SKM-1 (cell line): ENCODE results near the gene STK4.
"Not testable (repeated sequence)": the region's sequence is repeated elsewhere in the genome, so short reads cannot be mapped to it uniquely, and the experiment has no call there.

Source experiments
- DNase-seq: peaks from one replicate; lab custom pipeline; 2025; ENCODE audit not compliant: unreplicated experiment; lab: John Stamatoyannopoulos, UW

Gene STK4

DNA sequence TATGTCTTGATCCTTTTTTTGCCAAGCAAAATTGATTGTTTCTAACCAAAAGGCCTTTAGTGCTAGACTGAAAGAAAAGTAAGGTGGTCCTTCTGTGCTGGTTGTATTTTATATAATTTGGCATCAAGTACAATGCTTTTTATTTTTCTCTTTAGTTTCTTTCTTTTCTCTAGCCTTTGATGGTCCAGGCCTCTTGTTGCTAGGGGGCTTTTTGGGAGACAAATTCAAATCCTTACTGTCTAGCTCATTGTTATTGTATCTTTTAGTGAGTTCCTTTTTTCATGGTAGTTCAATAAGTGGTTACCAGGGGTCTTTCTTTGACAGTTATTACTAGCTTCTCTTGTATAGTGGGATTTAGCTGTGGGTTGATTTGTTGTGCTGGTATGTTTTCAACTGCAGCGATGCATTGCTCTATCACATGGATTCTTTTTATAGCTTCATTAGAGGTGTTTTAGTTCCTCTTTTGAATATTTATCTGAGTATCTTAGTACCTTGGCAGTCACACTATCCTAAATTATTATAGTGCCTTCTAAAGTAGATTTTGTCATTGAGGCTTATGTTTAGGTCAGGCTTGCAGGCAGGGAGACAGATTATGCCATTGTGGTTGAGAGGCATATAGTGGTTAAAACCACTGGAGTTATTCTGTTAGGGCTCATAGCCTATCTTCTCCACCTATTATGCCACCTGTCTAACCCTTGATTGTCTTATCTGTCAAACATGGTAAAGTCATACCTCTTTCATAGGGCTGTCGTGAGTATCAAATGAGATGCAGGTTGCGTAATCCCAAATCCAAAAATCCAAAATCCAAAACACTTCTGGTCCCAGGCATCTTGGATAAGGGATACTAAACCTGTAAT, 85.1 kb downstream of the STK4 start:
- no peak for DNase-seq

DNA sequence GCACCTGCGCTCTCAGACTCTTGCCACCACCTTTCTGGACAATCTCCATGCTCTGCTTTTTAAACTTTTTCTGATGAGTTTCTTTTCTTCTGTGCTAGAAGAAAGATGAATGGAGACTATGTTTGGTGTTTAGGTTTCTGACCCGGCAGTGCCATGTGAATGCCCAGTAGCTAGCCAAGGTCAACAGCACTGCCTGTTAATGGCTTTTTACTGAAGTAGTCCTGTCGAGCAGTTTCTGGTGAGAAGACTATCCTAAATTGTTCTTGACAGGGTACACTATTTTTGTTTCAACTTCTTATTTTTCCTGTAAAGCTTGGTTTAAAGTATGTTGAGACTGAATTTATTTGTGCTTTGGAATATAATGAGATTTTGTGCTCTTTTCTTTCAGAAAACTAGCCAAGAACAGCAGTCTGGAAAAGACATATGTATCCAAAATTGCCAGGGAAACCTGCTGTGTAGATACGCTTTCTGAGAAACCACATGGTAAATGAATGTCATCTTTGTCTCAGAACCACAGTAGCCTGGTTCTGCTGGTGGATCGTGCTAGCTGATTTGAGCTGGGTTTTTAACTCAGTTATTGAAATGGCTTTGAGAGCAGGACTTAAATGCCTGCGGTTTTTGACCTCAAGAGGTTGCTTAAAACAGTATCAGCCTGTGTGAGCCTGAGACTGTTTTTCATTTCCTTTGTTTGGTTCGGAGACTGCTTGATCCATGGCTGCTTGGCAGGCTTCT, 86.6 kb downstream of the STK4 start:
- DNase-seq, result no peak

DNA sequence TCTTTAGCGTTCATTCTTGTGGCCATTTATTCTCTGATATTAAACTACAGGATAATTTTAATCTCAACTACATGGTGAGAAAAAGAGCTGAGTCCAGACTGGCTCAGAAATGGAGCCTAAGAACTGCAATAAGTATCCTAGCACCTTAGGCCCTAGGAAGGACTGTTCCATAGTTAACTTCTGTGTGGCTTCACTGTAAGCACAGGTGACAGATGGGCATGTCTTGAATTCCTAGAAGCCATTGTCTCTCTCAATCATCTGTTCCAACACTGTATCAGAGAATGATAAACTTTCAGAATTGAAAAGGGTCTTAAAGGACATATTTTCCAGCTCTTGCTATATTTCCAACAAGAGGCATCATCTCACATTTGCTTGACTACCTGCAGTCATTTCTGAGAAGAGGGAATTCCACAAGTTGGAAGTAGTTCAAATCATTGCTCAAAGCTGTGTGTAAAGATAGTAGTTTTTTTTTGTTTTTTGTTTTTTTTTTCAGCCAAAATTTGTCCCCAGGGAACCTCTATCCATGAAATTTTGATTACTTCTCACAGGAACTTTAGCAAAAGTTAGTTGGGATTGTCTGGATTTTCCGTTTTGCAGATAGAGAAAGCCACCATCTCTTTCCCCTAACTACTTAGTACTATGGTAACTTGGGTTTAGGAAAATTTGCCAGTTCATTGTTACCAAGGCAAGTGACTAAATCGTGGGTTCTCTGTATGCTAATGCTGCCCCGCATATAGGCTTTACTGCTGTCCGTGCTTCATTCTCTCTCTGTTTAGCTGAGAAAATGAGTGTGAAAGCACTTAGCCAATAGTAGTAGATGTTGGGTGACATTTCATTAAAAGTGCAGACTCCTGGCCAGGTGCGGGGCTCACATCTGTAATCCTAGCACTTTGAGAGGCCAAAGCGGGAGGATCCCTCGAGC, 87.4 kb downstream of the STK4 start:
- DNase-seq, result no peak

DNA sequence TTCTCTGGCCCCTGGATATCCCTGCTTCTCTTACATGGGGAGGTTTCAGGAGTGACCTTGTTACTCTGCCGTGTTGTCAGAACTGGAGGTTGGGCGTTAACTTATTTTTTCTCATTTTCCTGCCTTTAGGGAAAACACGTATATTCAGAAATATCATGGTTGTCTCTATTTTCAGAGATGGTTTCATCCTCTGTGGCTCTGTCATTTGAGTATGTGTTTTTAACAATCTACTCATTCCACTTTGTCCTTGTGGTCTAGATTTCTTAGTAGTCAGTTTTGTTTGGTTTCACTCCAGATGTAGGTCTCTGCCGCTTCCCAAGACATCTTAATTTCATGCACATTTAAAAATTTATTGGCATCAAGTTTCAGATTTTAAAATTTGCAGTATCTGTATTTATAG, 88.7 kb downstream of the STK4 start:
- no peak for DNase-seq

DNA sequence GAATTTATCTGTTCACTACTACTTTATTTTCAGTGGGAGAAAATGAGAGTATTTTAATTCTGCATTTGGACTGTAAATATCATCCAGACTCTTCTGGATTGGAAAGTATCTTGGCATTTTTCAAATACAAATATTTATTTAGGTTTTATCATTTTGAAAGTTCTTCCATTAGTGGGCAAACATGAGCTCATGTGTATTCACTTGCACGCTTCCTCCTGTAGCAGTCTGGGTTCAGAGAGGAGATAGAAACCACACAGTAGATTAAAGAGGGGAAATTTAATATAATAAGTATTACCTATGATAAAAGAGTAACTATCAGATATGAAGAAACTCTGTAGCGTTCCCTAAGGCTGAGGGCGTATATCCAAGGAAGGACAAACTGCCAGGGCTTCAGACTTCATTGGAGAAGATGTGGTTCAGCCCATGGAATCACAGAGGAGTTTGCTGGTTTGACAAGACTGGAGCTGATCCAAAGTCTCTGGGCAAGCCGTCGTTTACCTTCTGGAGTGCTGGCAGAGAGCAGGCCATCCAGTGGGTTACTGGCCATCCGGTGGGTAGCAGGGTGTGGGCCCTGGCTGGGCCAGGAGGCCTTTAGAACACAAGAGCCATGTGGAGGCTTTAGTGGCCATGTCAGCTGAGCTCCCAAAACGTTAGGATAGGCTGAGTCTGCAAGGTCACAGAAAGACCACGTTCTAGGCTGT, 90.3 kb downstream of the STK4 start:
- no peak for DNase-seq

DNA sequence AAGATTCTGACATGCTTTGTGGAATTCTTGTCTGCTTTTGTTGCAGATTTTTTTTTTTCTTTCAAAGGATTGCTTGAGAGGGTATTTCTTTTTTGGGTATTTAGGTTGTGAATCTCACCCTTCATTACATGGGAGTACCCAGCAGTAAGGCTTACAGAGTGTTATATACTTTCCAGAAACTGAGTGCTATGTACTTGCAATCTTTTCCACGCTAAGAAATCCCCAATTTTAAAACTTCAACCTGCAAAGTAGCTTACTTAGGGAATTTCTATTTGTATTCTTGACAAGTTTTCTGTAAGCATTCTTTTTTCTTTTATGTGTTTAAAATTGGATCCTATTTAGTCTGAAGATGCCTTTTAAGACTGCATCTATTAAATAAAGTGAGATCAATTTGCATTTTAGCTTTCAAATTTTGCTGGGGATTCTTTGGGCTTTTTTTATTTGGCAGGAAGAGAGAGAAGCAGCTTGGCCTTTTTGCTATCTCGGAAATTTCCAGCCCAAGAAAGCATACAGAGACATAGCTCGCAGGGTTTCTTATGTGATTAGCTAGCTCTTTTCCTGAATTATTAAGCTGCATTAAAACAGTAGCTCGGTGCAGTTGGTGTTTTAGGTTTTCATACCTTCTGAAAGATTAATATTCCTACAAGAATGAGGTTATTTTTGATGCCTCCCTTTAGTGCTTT, 92.0 kb downstream of the STK4 start:
- no peak for DNase-seq

DNA sequence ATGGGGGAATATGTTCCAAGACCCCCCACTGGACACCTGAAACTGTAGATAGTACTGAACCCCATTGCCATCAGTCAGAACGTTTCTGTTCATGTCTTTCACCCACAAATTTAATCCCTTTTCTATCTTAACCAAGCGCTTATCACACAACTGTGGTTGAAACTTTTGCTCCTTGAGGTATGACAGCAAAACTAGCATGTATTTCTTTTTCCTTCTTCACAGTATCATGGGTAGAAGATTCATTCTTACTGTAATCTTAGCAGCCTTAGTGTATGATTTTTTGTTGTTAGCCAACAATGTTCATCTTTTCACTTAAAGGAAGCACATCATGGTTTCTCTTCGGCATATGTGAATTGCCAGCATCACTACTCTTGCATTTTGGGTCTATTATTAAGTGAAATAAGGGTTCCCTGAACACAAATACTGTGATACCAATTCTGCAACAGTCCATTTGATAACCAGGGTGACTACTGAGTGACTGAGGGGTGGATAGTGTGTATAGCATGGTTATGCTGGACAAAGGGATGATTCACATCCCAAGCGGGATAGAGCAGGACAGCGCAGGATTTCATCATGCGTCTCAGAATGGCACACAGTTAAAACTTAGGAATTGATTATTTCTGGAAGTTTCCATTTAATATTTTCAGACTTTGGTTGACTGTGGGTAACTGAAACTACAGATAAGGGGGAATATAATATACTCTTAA, 92.9 kb downstream of the STK4 start:
- DNase-seq, result no peak

DNA sequence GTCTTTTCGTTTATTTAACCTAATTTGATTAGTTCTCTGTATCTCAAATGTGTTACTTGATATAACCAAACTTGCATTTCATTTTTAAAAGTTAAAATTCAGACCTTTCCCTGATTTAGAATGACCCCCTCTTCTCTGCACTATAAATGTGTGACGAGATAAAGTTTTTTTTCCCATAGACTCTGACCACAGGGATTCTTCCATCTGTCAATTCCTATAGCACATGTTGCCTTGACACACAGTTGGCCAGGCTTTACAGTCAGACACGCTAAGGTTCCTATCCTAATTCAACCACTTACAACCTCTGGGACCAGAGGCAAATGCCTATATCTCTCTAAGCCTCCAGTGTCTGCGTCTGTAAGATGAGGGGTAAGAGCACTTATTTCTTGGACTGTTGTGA, 94.0 kb downstream of the STK4 start:
- DNase-seq, result no peak

DNA sequence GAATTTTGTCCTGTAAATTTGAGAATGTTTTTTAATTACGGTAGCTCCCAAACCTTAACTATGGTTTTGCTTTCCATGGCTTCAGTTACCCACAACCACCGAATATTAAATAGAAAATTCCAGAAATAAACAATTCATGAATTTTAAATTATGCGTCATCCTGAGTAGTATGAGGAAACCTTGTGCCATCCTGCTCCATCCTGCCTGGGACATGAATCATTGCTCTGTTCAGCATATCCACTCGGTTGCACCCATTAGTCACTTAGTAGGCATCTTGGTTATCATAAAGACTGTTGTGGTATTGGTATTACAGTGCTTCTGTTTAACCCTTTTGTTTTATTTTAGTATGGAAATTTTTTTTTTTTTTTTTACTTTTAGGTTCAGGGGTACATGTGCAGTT, 94.9 kb downstream of the STK4 start:
- no peak for DNase-seq

DNA sequence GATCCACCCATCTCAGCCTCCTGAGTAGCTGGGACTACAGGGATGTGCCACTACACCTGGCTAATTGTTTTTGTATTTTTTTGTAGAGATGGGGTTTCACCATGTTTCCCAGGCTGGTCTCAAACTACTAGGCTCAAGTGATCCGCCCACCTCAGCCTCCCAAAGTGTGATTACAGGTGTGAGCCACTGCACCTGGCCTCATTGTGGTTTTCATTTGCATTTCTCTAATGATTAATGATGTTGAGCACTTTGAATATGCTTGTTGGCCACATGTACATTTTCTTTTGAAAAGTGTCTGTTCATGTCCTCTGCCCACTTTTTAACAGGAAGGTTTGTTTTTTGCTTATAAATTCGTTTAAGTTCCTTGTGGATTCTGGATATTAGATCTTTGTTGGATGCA, 96.8 kb downstream of the STK4 start:
- not testable (repeated sequence) for DNase-seq

DNA sequence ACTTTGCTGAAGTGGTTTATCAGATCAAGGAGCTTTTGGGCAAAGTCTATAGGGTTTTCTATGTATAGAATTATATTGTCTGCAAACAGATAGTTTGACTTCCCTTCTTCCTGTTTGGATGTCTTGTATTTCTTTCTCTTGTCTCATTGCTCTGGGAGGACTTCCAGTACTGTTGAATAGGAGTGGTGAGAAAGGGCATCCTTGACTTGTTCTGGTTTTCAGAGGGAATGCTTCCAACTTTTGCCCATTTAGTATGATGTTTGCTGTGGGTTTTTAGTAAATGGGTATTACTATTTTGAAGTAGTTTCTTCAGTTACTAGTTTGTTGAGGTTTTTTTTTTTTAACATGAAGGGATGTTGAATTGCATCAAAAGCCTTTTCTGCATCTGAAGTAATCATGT, 98.5 kb downstream of the STK4 start:
- DNase-seq, result no peak

DNA sequence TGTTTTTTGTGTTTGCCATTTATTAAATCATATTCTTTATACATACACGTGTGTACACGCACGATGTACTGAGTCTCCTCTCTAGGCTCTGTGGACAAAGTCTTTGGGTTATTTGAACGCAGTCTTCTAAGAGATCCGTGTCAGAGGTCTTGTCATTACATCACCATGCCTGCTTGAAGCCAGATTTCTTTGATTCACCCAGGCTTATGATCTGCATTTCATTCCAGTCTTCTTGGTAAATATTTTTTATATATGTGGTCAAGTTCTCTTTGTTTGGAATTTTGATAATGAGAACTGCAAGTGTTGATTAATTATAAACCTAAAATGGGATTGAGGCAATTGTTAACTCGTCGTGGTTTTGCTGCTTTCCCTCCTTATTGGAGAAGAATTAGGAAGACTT, 100.1 kb downstream of the STK4 start:
- no peak for DNase-seq

DNA sequence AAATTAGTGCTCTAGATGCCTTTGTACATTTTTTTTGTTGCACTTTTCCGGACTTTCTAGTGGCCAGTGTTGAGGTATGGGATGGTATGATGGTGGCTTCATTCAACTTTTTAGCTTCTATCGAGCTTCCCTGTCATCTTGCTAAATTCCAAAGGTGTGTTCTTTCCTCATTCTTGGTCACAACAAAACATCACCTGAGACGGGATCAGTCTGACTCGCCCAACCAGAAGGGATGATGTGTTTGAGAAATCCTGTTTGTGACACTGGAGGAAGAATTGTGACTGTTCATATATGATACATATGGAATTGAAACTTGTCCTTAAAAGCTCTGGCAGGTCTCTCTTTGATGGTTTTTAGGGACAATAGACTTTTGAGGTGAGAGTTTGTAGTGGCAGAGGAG, 100.8 kb downstream of the STK4 start:
- DNase-seq, result no peak

DNA sequence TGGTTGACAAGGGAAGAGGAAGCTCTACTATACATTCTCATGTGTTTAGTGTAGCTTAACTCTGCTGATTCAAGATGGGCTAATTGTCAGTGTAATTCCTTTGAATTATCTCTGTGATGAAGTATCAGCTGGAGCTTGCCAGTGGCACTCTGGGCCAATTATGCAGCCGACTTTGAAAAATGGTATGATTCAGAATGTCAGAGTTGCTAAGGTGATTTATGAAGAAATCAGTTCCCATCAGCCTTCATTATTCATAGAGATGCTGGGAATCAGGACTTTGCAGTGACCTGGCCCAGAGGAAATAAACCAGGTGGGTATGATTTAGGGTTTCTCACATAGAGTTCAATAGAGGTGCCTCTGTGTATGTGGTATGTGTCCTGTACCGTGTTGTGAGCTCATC, 101.2 kb downstream of the STK4 start:
- DNase-seq, result no peak

DNA sequence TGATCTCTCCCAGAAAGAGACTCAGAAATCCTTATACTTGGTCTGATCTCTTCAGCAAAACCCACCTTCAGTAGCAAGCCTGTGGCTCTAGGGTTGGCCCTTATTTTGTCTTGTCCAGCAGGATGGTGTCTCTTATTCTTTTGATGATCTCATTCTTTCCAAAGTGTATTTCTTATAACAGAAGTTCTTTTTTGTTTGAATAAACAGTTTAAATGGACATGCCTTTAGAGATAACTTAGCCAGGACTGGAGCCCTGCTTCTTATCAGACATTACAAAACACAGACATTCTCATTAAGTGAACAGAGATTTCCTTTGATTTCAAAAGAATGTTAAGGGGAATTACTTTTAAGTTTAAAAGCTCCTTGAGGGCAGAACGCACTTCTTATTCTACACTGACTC, 102.9 kb downstream of the STK4 start:
- no peak for DNase-seq

DNA sequence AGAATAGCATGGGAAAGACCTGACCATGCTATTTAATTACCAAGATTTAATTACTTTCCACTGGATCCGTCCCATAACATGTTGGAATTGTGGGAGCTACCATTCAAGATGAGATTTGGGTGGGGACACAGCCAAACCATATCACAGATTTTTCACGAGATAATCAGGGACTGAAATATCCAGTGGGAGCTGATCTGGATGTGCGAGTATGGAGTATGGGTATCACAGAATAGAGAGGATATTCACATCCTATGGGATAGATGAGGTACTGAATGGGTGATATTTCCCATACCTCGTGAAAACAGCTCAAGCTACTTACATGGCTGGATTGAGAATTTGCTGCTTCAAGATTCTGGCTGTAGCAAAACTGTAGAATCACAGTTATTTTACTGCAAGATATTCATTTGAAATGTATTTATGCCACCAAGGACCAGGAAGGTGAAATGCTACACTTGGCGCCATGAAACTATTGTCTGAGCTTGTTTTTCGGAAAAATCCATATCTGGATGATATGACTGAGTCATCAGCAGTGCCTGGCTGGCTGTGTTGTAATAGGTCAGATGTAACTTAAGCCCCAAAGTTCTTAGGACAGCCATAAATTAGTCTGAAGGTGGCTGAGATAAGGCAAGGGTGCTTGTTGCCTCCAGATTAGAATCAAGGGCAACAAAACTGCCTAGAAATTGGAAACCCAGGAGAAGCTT, 104.8 kb downstream of the STK4 start:
- DNase-seq, result no peak

DNA sequence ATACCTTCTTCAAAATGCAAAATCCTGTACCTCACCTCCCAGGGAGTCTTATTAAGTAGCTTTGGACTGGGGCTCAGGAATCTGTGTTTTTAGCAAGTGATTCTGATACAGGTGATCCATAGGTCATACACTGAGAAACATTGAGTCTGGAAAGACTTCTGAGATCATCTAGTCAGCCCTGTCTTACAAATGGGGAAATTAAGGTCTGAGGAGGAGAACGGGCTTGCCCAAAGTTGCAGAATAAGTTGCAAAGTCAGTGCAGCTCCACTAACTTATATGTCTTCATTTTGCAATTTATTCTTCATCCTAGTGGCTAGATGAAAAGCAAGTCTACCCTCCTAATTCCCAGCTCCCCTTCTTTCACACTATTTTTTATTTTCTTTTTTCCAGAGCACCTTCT, 105.8 kb downstream of the STK4 start:
- DNase-seq, result no peak

DNA sequence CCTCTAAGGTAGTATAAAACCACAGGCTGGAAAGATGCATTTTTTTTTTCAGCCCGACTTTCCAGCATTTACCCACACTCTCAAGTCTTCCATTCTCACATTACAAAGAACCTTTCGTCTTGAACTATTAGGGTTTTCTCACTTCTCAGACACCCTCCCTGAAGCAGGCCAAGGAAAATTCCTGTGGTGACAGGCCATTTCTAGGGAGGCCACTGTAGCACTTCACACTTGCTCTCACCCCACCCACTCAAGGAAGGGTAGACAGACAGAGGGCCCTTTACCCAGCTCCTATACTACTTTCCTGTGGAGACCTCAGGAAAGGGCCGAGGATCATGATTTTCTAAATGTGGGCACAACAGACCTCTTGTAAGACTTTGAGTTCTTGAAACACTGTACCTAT, 106.9 kb downstream of the STK4 start:
- no peak for DNase-seq

DNA sequence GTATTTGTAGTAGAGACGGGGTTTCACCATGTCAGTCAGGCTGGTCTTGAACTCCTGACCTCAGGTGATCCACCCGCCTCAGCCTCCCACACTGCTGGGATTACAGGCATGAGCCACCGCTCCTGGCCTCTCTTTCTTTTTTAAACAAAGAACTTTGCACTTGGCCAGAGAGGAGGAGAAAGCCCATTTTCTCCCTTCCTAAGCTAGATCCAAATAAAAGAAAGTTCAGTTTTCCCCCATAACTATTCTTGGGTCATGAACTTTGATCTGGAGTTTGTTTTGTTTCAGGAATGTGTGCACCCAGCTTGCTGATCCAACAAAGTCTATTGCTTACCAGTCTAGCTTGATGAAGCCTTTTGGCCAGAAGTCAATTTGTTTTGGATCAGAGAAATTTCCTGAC, 111.2 kb downstream of the STK4 start:
- no peak for DNase-seq
